Spleen (tissue), 11 donors: ENCODE results near the gene HSPB6. TPM values are rescaled to one million over a fixed set of nuclear protein-coding genes. Genes with fewer than 3 reads are reported as not detected.

Experiments
- DNase-seq: peaks from one replicate; pipeline ENCODE4 v3.0.0-alpha.2; 2020
- H3K27ac ChIP-seq, 8 donors: fragments of 200-600 bp; sonication (generic) in 7 of 8; 1 replicate in 4 of 8; 2 replicates in 4 of 8; pipeline versions ENCODE4 v1.5.0 to v1.8.0; 2016 to 2021; ENCODE audit warnings: inconsistent platforms in 4 of 8, mild to moderate bottlenecking in 4 of 8, moderate library complexity in 1 of 8
- H3K27me3 ChIP-seq, 7 donors: fragments of 200-600 bp; sonication (generic) in 6 of 7; replicated peaks in 1 of 7; 1 replicate in 4 of 7; 2 replicates in 3 of 7; pipeline versions ENCODE4 v1.5.0 to v1.8.0; 2016 to 2021; ENCODE audit warnings: inconsistent platforms in 3 of 7, mild to moderate bottlenecking in 1 of 7
- H3K36me3 ChIP-seq, 6 donors: fragments of 200-600 bp; sonication (generic) in 5 of 6; 1 replicate in 4 of 6; 2 replicates in 2 of 6; pipeline versions ENCODE4 v1.5.0 to v1.8.0; 2016 to 2021; ENCODE audit warnings: inconsistent platforms in 2 of 6
- H3K4me1 ChIP-seq, 6 donors: fragments of 200-600 bp; sonication (generic) in 5 of 6; 1 replicate in 3 of 6; 2 replicates in 3 of 6; pipeline versions ENCODE4 v1.5.0 to v1.8.0; 2016 to 2021; ENCODE audit warnings: inconsistent platforms in 3 of 6
- H3K4me3 ChIP-seq, 8 donors: fragments of 200-600 bp; sonication (generic) in 7 of 8; 1 replicate in 4 of 8; 2 replicates in 4 of 8; pipeline versions ENCODE4 v1.5.0 to v1.8.0; 2016 to 2021; ENCODE audit warnings: inconsistent platforms in 4 of 8, mild to moderate bottlenecking in 4 of 8, moderate library complexity in 2 of 8
- H3K9me3 ChIP-seq, 8 donors: fragments of 200-600 bp; sonication (generic) in 7 of 8; 1 replicate in 4 of 8; 2 replicates in 4 of 8; pipeline versions ENCODE4 v1.5.0 to v1.8.0; 2016 to 2021; ENCODE audit warnings: inconsistent platforms in 4 of 8
- CTCF ChIP-seq, 11 experiments: fragments of 200-600 bp in 7 of 11; fragments of 450-650 bp in 4 of 11; sonication (generic) in 4 of 11; IDR thresholded peaks in 8 of 11; conservative IDR thresholded peaks in 3 of 11; 1 replicate in 7 of 11; 2 replicates in 4 of 11; pipeline versions ENCODE4 v1.4.0 to v1.8.0; 2016 to 2021; ENCODE audit warnings: antibody characterized with exemption in 11 of 11, inconsistent platforms in 4 of 11, mild to moderate bottlenecking in 1 of 11
- POLR2A ChIP-seq, 3 donors: fragments of 450-650 bp; IDR thresholded peaks; one replicate each; pipeline ENCODE4 v1.5.1; 2017; ENCODE audit warnings: antibody characterized with exemption in 3 of 3, mild to moderate bottlenecking in 1 of 3
- POLR2AphosphoS5 ChIP-seq, 3 donors: sonication (generic); formaldehyde crosslinking; IDR thresholded peaks; one replicate each; pipeline ENCODE4 v1.5.1; 2017; ENCODE audit warnings: antibody characterized with exemption in 3 of 3
- WGBS, 5 donors: extraction: QIAGEN DNeasy Blood & Tissue Kit in 3 of 5; methylation state at CpG; one replicate each; pipeline versions ENCODE4 v1.1.5 to v1.1.7; 2013 to 2018; 5-methylcytosine and 5-hydroxymethylcytosine counted together
- intact Hi-C: fragments of 100-400 bp; cut with DNase I; formaldehyde crosslinking; loops from one replicate; pipeline ENCODE4 v1.15.0; 2023; ENCODE audit warnings: low total_unique reads
- polyA plus RNA-seq, 3 donors: library from polyadenylated mRNA; stranded (reverse); fragments of 200-250 nt; gene quantifications; one replicate each; pipeline ENCODE4 v1.2.1, GENCODE V29; 2013
- total RNA-seq, 7 donors: library from RNA; depleted of rRNA in 3 of 7; stranded (reverse); fragments of >200 nt in 3 of 7; fragmentation: NEBNext Ultra II Directional in 4 of 7; extraction: Animal tissue kit (Norgen Biotek cat#: 25700) in 4 of 7; gene quantifications; one replicate each; pipeline versions ENCODE4 v1.1.0 to v1.2.1, GENCODE V29; 2016 to 2021
- donor health status: healthy with polysubstance abuse.
- donor health status: DM: no; HTN: no; CAD: no; lungs with moderate emphysema.
- donor health status: DM: no; HTN: no; CAD: no.
- donor health status: Bipolar disorder and iron deficiency.
- donor health status: healthy.
- donor health status: DM: no; HTN: no; CAD: no.
- donor health status: DM: yes; HTN: yes; CAD: no.

The HSPB6 gene
- total and polyA plus RNA-seq, 10 donors = 2.1 to 11.0 (median 4.4) TPM

- WGBS, 5 donors = 77 to 91% (median 87%) methylated on average over 3 to 9 of the region's 9 CpGs
- TF ChIP-seq POLR2A (IDR thresholded peaks at IDR 0.05) (no peak), CTCF (IDR thresholded peaks at IDR 0.05 in 8 of 11, conservative IDR thresholded peaks at IDR 0.05 in 3 of 11) (no peak), POLR2AphosphoS5 (IDR thresholded peaks at IDR 0.05) (no peak)
- intact Hi-C loops = no loop called here
- Histone ChIP-seq H3K36me3 (peaks cover 0 to 9% (median 0%) of the 10 kb centered on the region in 6 donors), H3K9me3 (no peaks in the 10 kb centered on the region), H3K27ac (no peak overlapping the region), H3K4me1 (no peaks in the 10 kb centered on the region), H3K27me3 (peaks cover 0 to 44% (median 4%) of the 10 kb centered on the region in 7 donors), H3K4me3 (no peak overlapping the region)
- no peak for DNase-seq
Measured at GRCh38 chr19:35791814-35792279, 35.0 kb upstream of the HSPB6 start.

GRCh38 chr19:35790981-35791813 lies 34.4 kb upstream of the HSPB6 start:
- H3K4me3 ChIP-seq = no peak overlapping the region
- peaks cover 0 to 16% (median 0%) of the 10 kb centered on the region in 6 donors for H3K36me3 ChIP-seq
- H3K4me1 ChIP-seq = no peaks in the 10 kb centered on the region
- TF ChIP-seq POLR2AphosphoS5 (IDR thresholded peaks at IDR 0.05) = peak in 1 of 3 donors; percentile 20
- no peak for TF ChIP-seq POLR2A (IDR thresholded peaks at IDR 0.05)
- no peak for TF ChIP-seq CTCF (IDR thresholded peaks at IDR 0.05 in 8 of 11, conservative IDR thresholded peaks at IDR 0.05 in 3 of 11)
- no peak for DNase-seq
- H3K27ac ChIP-seq = no peak overlapping the region
- H3K27me3 ChIP-seq = peaks cover 0 to 38% (median 0%) of the 10 kb centered on the region in 7 donors
- 52 to 81% (median 72%) methylated on average over 5 to 20 of the region's 20 CpGs for WGBS, 5 donors
- intact Hi-C loops = no loop called here
- H3K9me3 ChIP-seq = no peaks in the 10 kb centered on the region

- Histone ChIP-seq H3K9me3 (no peaks in the 10 kb centered on the region), H3K27me3 (peaks cover 0 to 30% (median 0%) of the 10 kb centered on the region in 7 donors), H3K4me1 (no peaks in the 10 kb centered on the region), H3K36me3 (peaks cover 0 to 25% (median 1%) of the 10 kb centered on the region in 6 donors), H3K4me3 (no peak overlapping the region), H3K27ac (no peak overlapping the region)
- TF ChIP-seq POLR2AphosphoS5 (IDR thresholded peaks at IDR 0.05) (no peak), POLR2A (IDR thresholded peaks at IDR 0.05) (no peak), CTCF (IDR thresholded peaks at IDR 0.05 in 8 of 11, conservative IDR thresholded peaks at IDR 0.05 in 3 of 11) (no peak)
- intact Hi-C loops = no loop called here
- WGBS, 5 donors = 84 to 93% (median 88%) methylated on average over 5 to 19 of the region's 19 CpGs
- no peak for DNase-seq
Measured at GRCh38 chr19:35789978-35790944, 33.4 kb upstream of the HSPB6 start.
